ENCODE results near the gene KCNAB2. TPM values are rescaled to one million over a fixed set of nuclear protein-coding genes. Genes with fewer than 3 reads are reported as not detected.

The KCNAB2 gene
- total RNA-seq, 4 donors from 2014 or later = 5.4 to 26.4 (median 10.1) TPM

GRCh38 chr1:6026095-6026809, 19.4 kb upstream of the KCNAB2 start:
- no peaks in the 10 kb centered on the region for H3K36me3 ChIP-seq
- H3K27me3 ChIP-seq = no peaks in the 10 kb centered on the region
- TF ChIP-seq POLR2A (IDR thresholded peaks at IDR 0.05) (peak; percentile 65 to 81), CTCF (IDR thresholded peaks at IDR 0.05) (no peak)
- peaks cover 0 to 20% (median 10%) of the 10 kb centered on the region in 4 donors for H3K4me1 ChIP-seq
- H3K4me3 ChIP-seq = peak overlapping the region; percentile 44 to 58 (median 51)
- no peaks in the 10 kb centered on the region for H3K9me3 ChIP-seq
- H3K27ac ChIP-seq = peak overlapping the region; percentile 61 to 88 (median 78)
- peak; percentile 90 to 99 (median 99) for DNase-seq

- H3K36me3 ChIP-seq = no peaks in the 10 kb centered on the region
- no peaks in the 10 kb centered on the region for H3K27me3 ChIP-seq
- peak in 1 of 3 donors; percentile 36 for DNase-seq
- peaks cover 0 to 20% (median 10%) of the 10 kb centered on the region in 4 donors for H3K4me1 ChIP-seq
- no peaks in the 10 kb centered on the region for H3K9me3 ChIP-seq
- H3K4me3 ChIP-seq = peak overlapping the region; percentile 44 to 58 (median 51)
- TF ChIP-seq CTCF (IDR thresholded peaks at IDR 0.05) (no peak), POLR2A (IDR thresholded peaks at IDR 0.05) (no peak)
- H3K27ac ChIP-seq = peak overlapping the region; percentile 67 to 88 (median 78)
Measured at GRCh38 chr1:6027591-6027990, 18.1 kb upstream of the KCNAB2 start.

- TF ChIP-seq POLR2A (IDR thresholded peaks at IDR 0.05) (no peak), CTCF (IDR thresholded peaks at IDR 0.05) (no peak)
- Histone ChIP-seq H3K36me3 (no peaks in the 10 kb centered on the region), H3K4me1 (peaks cover 0 to 20% (median 10%) of the 10 kb centered on the region in 4 donors), H3K4me3 (peak overlapping the region; percentile 8 to 54 (median 35)), H3K9me3 (no peaks in the 10 kb centered on the region), H3K27ac (peak overlapping the region; percentile 67 to 88 (median 78)), H3K27me3 (no peaks in the 10 kb centered on the region)
- peak in 2 of 3 donors; percentile 76 to 79 for DNase-seq
Measured at GRCh38 chr1:6028042-6028850, 17.4 kb upstream of the KCNAB2 start.

GRCh38 chr1:6029351-6029750, 16.3 kb upstream of the KCNAB2 start:
- TF ChIP-seq CTCF (IDR thresholded peaks at IDR 0.05) = no peak
- TF ChIP-seq POLR2A (IDR thresholded peaks at IDR 0.05) = no peak
- Histone ChIP-seq H3K36me3 (no peaks in the 10 kb centered on the region), H3K27ac (no peak overlapping the region), H3K4me1 (peaks cover 0 to 20% (median 10%) of the 10 kb centered on the region in 4 donors), H3K4me3 (no peak overlapping the region), H3K9me3 (no peaks in the 10 kb centered on the region), H3K27me3 (no peaks in the 10 kb centered on the region)
- no peak for DNase-seq

GRCh38 chr1:6030132-6030531, 15.6 kb upstream of the KCNAB2 start:
- TF ChIP-seq POLR2A (IDR thresholded peaks at IDR 0.05) (no peak), CTCF (IDR thresholded peaks at IDR 0.05) (no peak)

More at GRCh38 chr1:6030132-6030531, 15.6 kb upstream of the KCNAB2 start:
- Histone ChIP-seq H3K27me3 (no peaks in the 10 kb centered on the region), H3K36me3 (no peaks in the 10 kb centered on the region), H3K4me3 (no peak overlapping the region), H3K4me1 (peaks cover 0 to 19% (median 8%) of the 10 kb centered on the region in 4 donors), H3K9me3 (no peaks in the 10 kb centered on the region), H3K27ac (no peak overlapping the region)
- no peak for DNase-seq

Measured in Peyer's patch (tissue), 4 donors.